Lower leg skin (tissue), 4 donors: ENCODE results near the gene CRTAP. TPM values are rescaled to one million over a fixed set of nuclear protein-coding genes. Genes with fewer than 3 reads are reported as not detected.
"Not testable (repeated sequence)": the region's sequence is repeated elsewhere in the genome, so short reads cannot be mapped to it uniquely, and the experiment has no call there.

ENCODE experiments used
- DNase-seq, 2 donors: peaks; one replicate each; pipeline ENCODE4 v3.0.0-alpha.2; 2019; ENCODE audit warnings: low spot score in 2 of 2
- H3K4me3 ChIP-seq: fragments of 200-600 bp; sonication (generic); 2 replicates; pipeline ENCODE4 v1.5.1; 2017; ENCODE audit warnings: mild to moderate bottlenecking, low read depth; ENCODE audit not compliant: poor library complexity, severe bottlenecking
- CTCF ChIP-seq, 3 donors: fragments of 450-650 bp; IDR thresholded peaks; one replicate each; pipeline ENCODE4 v1.5.1; 2016; ENCODE audit warnings: antibody characterized with exemption in 3 of 3, mild to moderate bottlenecking in 3 of 3, moderate library complexity in 2 of 3
- POLR2A ChIP-seq, 2 donors: fragments of 450-650 bp; IDR thresholded peaks; one replicate each; pipeline ENCODE4 v1.6.1; 2016 to 2017; ENCODE audit warnings: antibody characterized with exemption in 2 of 2, mild to moderate bottlenecking in 1 of 2, moderate library complexity in 1 of 2
- WGBS, 2 donors: methylation state at CpG; one replicate each; pipeline ENCODE4 v1.1.5; 2018; 5-methylcytosine and 5-hydroxymethylcytosine counted together
- intact Hi-C: fragments of 100-400 bp; cut with DNase I; formaldehyde crosslinking; loops from one replicate; pipeline ENCODE4 v1.15.0; 2023; ENCODE audit warnings: low total_unique reads
- total RNA-seq, 4 donors: library from RNA; depleted of rRNA; stranded (reverse); fragments of >200 nt; gene quantifications; one replicate each; pipeline ENCODE4 v1.1.0, GENCODE V29; 2016

The CRTAP gene
- total RNA-seq, 4 donors from 2014 or later, result 130 to 258 (median 196) TPM

GRCh38 chr3:33074217-33075067 is 39.4 kb upstream of the CRTAP start:
- H3K4me3 ChIP-seq, result no peak overlapping the region
- DNase-seq, result no peak
- WGBS, 2 donors, result 64 to 67% methylated on average over 13 of the region's 13 CpGs
- intact Hi-C loops, result loop anchor here (10.0 kb wide), 1 partner anchor 120 kb away; the partner anchor contains the start of gene CCR4
- TF ChIP-seq POLR2A (IDR thresholded peaks at IDR 0.05), result no peak
- TF ChIP-seq CTCF (IDR thresholded peaks at IDR 0.05), result peak in 1 of 3 donors; percentile 51

- intact Hi-C loops, result loop anchor here (10.0 kb wide), 1 partner anchor 121 kb away; the partner anchor contains the start of gene CCR4
- no peak for DNase-seq
- no peak for TF ChIP-seq CTCF (IDR thresholded peaks at IDR 0.05)
- TF ChIP-seq POLR2A (IDR thresholded peaks at IDR 0.05), result no peak
- 88% methylated on average over 6 of the region's 6 CpGs for WGBS, 2 donors
- H3K4me3 ChIP-seq, result no peak overlapping the region
Observed at GRCh38 chr3:33075995-33076394, 37.8 kb upstream of the CRTAP start.

DNA sequence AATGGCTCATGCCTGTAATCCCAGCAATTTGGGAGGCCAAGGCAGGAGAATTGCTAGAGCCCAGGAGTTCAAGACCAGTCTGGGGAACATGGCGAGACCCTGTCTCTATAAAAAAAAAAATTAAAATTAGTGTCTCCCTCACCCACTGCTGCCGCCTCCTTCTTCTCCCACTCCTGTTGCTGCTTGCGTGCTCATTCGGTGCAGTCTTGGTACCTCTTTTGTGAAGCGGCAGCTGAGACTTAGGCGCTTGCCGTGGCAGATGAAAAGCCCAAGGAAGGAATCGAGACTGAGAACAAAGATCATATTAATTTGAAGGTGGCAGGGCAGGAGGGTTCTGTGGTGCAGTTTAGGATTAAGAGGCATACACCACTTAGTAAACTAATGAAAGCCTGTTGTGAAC is 36.9 kb upstream of the CRTAP start:
- TF ChIP-seq CTCF (IDR thresholded peaks at IDR 0.05) (no peak), POLR2A (IDR thresholded peaks at IDR 0.05) (no peak)
- no peak overlapping the region for H3K4me3 ChIP-seq
- 84 to 98% methylated on average over 8 of the region's 8 CpGs for WGBS, 2 donors
- DNase-seq, result no peak
- intact Hi-C loops, result loop anchor here (10.0 kb wide), 1 partner anchor 122 kb away; the partner anchor contains the start of gene CCR4

DNA sequence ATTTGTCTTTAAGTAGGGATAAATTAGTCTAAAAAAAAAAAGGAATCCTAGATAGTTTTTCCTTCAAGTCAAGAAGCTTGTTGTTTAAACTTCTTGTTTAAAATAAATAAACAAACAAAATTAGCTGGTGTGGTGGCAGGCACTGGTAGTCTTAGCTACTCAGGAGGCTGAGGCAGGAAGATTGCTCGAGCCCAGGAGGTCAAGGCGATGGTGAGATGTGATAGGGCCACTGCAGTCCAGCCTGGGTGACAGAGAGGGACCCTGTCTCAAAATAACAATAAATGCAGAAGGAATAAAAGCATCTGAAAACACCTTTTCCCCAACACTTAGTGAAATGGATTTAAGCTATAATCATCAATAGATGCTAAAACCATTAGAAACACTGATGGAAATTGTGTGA is 35.8 kb upstream of the CRTAP start:
- intact Hi-C loops, result loop anchor here (10.0 kb wide), 1 partner anchor 123 kb away; the partner anchor contains the start of gene CCR4
- WGBS, 2 donors, result 94 to 95% methylated on average over 2 of the region's 2 CpGs
- H3K4me3 ChIP-seq, result no peak overlapping the region
- no peak for DNase-seq
- TF ChIP-seq POLR2A (IDR thresholded peaks at IDR 0.05), result no peak
- no peak for TF ChIP-seq CTCF (IDR thresholded peaks at IDR 0.05)

GRCh38 chr3:33079813-33080212 is 34.0 kb upstream of the CRTAP start:
- intact Hi-C loops, result loop anchor here (10.0 kb wide), 1 partner anchor 125 kb away; the partner anchor contains the start of gene CCR4
- 94 to 99% methylated on average over 6 of the region's 6 CpGs for WGBS, 2 donors
- DNase-seq, H3K4me3 ChIP-seq: not testable (repeated sequence)

DNA sequence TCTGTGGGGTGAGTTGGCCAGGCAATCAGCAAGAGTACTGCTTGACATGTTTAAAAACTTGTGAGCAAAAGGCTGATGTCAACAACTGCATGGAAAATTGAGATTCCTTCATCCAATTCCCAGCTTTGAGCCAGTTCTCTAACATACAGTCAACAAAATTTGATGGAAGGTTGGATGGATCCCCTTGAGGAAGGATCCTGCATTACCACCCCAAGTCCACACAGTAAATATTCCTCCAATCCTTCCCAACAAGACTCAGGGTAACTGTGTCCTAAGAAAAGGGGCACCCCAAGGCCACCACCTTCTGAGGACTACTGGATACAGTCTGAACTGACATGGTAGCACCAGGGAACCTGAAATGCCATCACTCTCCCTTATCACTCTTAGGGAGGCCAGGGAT is 32.0 kb upstream of the CRTAP start:
- no peak for TF ChIP-seq CTCF (IDR thresholded peaks at IDR 0.05)
- no peak for TF ChIP-seq POLR2A (IDR thresholded peaks at IDR 0.05)
- no peak for DNase-seq
- intact Hi-C loops, result no loop called here
- H3K4me3 ChIP-seq, result no peak overlapping the region
